Amygdala (tissue), 56 donors: Measurements from ENCODE around the gene IGSF3.
"Not testable (repeated sequence)": the region's sequence is repeated elsewhere in the genome, so short reads cannot be mapped to it uniquely, and the experiment has no call there.

Source experiments
- DNase-seq, 56 donors: peaks; one replicate each; lab custom pipeline; 2025; lab: John Stamatoyannopoulos, UW

The IGSF3 gene

DNA sequence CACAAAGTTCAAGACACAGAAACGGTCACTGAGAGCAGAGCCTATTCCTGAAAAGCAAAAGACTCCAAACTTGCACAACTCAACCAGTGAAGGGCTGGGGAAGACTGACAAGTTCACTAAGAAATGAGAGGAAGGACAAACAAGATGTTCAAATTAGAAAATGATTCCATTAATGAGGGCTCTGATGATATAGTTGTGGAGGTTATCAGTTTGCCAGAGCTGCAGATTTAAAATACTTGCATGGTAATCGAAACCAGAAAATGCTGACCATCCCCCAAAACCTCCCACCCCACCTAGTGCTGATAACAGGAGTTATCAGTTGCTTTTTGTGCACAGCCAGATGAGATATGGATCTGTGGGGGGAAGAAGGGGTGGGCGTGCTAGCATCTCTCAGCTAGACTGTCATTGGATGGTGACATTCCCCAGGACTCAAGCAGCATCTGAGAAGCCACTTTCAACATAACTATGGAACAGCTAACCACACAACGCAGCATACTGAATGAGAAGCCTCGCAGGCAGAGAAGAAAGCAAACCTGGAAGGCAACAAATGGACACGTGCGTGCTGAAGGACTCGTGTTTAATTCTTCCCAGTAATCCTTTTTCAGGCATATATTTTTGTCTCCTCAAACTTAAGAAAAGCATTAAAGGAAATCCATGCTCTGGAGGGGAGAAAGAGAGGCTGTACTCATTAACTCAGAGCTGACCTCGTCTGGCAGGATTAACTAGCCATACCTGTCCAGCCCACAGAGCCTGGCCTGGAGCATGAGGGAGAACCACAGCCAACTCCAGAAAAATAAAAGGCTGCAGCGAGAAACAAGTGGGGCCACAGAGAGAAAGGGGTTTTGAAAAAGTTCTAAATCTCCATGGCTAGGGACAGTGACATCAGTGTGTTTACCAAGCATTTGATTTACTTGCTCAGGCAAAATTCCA lies 35.3 kb downstream of the IGSF3 start:
- peak in 1 of 56 donors; percentile 12 for DNase-seq

DNA sequence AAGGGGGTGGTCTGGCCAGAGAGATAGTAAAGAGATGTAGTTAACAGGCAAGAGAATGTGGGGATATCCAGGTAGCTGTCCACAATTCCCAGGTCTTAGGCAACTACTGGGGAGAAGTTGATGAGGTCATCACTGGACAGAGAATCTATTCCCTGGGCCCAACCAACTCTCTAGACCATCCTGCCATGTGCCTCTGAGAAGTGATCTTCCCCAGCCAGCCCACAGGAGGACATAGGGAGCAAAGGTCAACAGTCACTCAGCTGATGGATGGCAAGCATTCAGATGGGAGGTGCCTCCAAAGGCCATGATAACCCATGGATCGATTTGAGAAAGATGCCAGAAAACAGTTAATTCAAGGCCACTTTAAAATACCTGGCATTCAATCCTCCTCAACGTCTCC lies 36.0 kb downstream of the IGSF3 start:
- not testable (repeated sequence) for DNase-seq

DNA sequence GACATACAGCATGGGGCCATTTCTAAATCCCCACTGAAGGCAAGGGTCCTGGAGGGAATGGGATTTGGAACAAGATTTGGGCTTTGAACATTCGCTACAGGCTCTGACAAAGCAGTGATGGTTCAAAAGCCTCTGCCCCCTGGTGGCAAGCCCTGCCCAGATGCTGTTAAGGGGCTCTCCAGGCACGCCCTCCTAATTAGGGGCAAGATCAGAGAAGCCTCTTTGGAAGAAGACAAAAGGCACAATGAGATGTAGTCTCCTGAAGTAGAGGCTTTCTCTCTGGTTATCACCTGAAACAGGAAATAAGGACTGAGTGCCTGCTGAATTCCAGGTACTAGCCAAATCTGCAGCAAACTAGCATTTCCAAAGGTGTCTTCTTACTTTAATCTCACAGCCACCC lies 37.5 kb downstream of the IGSF3 start:
- not testable (repeated sequence) for DNase-seq

DNA sequence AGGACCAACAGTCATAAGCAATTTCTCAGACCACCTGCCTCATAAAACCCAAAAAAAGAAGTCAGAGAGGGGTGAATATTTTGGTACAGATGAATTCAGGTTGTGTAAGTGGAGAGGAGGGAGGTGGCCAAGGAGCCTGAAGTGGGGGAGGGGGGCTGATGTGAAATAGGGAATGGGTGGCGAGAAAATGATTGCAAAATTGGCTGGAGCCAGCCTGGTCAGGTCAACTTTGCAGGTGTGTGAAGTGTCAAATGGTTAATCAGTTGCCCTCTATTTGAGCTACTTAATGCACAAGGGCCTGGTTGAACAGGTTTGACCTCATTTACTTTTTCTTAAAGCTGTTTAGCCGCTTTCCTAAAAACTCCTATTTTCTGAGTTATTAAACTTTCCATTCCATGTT lies 38.1 kb downstream of the IGSF3 start:
- DNase-seq: not testable (repeated sequence)

DNA sequence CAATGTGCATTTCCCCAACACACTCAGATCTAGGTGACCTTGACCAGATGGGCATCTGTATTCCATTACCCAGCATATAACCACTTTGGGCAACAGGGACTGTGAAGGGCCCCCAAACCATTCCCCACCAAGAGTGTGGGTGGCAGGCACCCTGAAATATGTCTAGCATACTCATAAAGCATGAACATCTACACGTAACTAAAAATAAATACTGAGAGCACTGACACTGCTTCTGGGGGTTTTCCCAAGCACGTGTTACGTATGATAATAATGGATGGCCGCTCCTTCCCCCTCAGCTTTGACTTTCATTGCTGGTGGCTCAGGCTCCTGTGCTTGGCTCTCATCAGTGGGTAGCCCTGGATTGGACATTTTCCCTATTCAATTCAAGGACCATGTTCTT lies 39.1 kb downstream of the IGSF3 start:
- DNase-seq: no peak

DNA sequence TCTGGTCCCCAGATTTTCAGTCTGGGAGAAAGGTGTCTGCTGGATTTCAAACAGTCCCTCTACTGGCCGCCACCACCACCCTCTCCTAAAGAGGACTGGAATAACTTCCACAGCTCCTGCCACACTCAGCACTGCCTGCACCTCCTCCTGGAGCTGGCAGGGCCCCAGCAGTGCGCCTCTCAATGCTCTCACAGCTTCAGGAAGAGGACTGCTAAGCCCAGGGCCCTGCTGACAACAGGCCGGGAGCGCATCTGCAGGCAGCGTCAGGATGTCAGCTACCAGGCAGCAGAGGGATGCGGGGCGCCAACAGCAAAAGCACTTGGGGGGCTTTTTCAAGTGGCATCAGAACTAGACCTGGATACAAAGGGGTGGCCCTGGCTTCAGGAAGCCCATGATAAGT lies 40.2 kb downstream of the IGSF3 start:
- peak in 2 of 56 donors; percentile 9 to 10 for DNase-seq

DNA sequence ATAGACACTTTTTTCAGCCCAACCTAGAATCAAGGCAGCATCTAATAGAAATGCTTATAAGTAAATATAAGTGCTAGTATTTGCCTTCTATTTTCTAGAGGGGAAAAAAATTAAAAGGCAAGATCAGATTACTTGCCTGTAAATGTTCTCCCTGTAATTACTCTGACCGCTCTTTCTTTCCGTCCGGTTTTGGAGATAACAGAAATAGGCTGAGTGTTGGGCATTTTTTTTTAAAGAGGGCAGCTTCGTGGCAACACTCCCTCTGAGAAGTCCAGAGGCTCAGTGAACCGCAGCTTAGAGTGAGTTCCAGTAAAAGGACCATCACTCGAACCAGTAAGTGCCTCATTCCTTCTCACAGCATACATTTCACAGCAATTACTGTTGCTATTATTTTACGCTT lies 40.6 kb downstream of the IGSF3 start:
- DNase-seq: not testable (repeated sequence)

DNA sequence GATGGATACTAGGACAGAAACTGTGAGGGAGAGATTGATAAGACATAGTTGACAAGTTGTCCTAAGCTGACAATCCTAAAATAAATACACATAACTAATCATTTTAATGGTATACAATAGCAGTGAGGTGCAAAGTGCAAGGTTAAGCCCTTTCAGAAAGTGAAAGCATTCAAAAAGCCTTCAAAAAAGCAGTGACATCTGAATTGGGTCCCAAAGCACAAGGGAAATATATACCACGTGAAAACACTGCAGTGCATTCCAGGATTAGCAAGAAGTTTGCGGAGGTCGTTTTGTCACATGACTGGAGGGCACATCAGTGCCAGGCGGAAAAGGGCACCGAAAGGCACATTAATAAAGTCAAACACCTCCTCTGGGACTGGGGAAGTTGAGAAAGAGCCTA lies 42.4 kb downstream of the IGSF3 start:
- DNase-seq: not testable (repeated sequence)

DNA sequence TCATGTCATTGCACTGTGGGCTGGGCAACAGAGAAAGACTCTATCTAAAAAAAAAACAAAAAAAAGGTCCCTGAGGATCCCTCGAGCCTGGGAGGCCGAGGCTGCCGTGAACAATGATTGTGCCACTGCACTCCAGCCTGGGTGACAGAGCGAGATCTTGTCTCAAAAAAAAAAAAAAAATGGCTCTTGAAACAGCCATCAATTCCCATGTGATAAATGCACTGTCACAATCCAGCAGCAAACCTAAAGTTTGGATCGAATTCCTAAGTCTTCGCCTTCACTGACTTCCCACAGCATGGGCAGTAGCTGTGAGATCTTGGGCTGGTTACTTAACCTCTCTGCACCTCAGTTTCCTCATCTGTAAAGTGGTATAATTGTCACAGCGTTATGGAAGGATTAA lies 43.5 kb downstream of the IGSF3 start:
- DNase-seq: no peak

DNA sequence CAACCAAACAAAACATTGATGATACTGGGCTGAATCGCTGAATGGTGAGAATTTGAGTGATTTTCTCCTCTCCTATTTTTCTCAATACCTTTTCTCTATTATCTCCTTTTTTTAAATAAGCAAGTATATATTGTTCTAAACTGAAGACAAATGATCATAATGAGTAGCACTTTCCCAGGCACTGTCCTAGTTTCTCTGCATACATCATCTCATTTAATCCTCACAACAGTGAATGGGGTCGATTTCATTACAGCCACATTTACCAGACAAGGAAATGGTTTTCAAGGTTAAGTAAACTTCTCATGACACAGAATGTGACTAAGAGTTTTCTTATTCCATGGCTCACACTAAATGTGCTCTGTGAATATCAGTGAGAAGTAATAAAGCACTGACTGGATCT lies 45.0 kb downstream of the IGSF3 start:
- DNase-seq: not testable (repeated sequence)

DNA sequence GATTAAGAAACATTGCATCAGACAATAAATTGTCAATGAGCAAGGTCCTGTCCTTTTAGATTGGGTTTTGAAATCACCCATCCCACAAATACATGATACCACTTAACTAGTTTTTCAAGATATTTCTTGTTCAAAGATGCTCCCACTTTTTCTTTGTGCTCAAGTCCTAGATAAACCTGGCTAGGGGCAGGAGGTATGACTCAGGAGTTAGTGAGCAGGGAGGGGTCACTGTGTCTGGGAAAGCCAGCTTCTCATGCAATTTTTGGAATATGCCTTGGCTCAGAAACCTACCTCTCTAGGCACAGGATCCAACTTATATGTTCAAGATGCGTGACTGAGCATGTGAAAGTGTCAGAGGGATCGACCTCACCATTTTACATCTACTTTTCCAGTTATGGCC lies 45.8 kb downstream of the IGSF3 start:
- not testable (repeated sequence) for DNase-seq

DNA sequence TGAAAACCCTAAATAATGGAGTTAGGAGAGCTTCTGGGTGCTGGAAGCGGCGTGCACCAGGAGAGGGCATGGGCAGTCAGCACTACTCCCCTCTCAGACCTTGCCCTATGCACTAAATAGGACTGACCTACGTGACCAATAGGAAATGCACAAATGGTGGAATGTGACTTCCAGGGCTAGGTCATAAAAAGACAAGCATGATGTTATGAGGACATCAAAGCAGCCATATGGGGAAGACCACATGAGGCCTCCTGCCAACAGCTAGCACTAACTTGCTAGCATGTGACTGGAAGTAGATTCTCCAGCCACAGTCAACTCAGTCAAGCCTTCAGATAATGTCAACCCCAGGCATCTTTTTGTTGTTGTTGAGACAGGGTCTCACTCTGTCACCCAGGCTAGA lies 47.1 kb downstream of the IGSF3 start:
- not testable (repeated sequence) for DNase-seq

DNA sequence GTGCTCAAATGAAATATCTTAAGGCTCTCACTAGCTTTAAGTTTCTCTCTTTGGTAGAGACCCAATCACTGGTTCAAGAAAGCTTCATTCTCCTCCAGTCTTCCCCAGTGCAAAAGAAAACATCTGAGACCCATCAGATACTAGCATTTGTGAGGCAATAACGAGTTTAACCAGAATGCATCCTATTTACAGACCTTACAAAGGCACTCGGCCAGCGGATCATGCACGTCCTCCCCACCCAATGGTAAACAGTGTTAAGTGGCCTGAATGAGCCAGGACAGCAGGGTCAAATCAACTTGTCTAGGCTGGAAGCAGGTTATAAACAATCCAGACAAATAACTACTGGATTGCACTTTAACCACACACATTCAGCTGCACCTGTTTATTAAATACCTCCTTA lies 48.4 kb downstream of the IGSF3 start:
- not testable (repeated sequence) for DNase-seq

DNA sequence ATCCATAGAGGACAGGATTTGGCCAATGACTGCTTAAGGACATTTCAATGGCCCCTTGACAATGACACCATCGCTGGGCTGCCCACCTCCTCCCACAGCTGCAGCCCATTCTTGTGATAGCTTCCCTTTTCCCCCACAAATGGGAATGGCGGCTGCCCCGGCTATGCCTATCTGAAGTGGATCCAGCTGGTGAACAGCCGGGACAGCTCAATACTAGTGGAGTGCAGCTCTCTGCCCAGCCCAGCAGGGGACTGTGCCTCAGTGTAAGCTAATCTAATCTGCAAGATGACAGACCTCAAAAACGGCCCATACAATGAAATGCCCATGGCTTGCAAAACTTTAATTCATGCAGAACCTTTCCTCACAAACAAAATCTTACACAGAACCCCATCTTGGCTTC lies 49.7 kb downstream of the IGSF3 start:
- DNase-seq: not testable (repeated sequence)

DNA sequence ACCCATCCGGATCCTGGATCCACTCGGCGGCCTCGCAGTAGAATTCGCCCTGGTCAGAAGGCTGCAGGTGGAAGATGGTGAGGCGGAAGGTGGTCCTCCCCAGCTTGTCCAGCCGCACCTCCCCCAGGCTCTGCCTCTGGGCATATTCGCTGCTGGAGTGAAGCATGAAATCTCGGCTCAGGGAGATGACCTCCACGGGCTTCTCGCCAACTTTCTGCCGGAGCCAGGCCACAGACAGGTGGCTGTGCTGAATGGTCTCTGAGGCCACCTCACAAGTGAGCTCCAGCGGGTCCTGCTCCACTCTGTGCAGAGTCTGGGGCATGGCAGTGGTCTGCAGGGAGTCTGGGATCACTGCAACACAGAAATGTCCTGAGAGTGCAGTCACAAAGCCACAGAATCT lies 53.7 kb downstream of the IGSF3 start:
- DNase-seq: not testable (repeated sequence)

DNA sequence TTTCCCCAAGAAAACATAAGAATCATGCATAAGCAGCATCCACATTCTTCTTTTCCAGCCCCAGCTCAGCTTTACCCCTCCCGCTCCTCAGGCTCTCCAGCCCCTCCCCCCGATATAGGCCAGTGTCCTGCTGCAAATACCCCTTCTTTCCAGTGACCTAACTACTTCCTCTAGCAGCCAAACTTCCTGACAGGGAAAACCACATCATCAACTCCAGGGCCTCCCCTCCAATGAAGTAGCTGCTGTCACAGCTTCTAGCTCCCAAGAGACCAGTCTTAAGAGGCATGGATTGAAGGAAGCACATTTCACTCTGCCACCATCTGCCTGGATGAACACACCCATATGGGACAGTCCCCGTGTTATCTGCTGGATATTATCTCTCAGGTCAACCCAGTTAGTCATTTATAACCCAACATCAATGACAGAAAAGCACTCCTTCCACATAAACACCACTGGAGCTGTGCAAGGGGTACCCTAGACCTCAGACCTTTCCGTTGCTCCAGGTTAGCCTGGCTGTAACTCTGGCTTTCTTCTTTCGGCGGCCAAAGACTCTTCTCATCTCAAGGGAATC lies 57.6 kb downstream of the IGSF3 start:
- not testable (repeated sequence) for DNase-seq

DNA sequence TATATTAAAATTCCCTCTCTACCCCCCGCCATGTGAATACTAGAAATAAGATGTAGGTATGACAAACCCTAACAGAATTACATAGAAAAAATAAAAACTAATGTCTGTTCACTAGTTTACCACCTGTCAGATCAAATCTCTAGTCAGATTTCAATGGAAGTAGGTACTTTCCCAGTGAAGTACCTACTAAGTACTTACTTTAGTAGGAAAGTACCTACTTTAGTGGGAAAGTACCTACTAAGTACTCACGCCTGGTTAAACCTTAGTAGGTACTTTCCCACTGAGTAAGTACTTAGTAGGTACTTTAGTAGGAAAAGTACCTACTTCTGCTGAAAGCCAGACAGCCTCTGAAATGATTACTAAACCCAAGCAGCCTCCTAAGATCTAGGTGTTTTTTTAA lies 58.7 kb downstream of the IGSF3 start:
- DNase-seq: not testable (repeated sequence)

DNA sequence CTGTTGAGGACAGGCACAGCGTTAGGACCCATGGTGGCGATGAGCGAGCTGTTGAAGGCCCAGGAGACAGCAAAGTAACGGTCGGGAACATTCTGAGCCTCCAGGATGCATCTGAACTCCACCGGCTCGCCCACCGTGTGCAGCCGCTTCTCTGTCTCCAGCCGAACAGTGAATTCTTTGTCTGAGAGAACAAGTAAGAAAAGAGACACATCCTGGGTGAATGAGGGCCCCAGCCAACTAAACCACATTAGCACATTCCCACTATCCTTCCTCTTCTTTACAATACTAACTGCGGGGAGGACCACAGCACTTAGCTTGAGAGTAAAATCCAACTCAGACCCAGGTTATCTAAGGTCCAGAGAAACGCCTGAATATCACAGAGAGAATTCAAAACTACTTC lies 59.4 kb downstream of the IGSF3 start:
- not testable (repeated sequence) for DNase-seq

DNA sequence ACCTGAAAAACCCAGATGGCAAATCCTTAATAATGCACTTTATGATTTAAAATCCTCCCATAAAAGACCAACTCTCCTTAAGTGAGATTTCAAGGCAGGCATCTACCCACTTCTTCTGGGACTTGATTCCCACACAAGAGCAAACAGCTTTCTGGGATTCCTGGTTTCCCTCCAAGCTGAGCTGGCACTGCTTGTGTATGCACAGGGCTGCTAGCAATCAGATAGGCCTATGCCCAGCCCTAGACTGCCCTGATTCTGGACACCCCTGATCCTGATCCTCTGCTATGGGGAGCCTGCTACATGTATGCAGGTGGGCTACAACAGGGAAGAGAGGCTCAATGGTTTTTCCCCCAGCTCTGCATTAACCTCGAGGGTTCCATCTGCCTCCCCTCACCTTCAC lies 60.1 kb downstream of the IGSF3 start:
- not testable (repeated sequence) for DNase-seq

DNA sequence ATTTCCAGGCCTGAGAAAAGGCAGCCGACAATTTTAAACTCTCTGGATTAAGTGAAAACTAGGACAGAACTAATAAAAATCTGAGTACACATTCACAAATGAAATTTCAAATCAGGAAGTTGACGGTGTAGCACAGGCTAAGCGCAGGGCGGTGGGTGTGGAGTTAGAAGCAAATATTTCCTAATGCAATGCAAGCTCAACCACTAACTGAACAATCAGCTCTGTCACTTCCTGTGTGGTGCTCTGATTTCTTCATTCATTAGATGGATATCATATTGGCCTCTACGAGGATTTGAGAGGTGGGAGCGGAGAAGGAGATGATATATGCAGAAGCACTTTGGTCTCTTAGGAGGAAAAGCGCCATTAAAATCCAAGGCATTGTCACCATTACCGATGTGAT lies 61.5 kb downstream of the IGSF3 start:
- DNase-seq: not testable (repeated sequence)

DNA sequence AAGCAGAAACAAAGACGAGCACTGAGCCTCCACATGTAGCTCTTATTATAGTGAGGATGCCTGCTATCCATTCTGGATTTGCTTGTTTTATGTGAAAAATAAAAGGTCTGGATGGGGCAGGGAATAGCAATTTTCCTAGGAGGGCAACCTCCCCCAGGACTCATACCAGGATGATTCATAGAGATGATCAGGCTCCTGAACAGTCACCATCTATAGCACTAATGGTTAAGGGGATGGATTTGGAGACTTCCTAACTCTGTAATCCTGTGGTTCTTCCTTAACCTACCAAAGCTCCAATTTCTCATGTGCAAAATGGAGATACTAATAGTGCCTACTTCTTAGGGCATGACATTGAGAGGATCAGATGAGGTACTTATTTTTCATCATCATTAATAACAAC lies 62.2 kb downstream of the IGSF3 start:
- DNase-seq: no peak

DNA sequence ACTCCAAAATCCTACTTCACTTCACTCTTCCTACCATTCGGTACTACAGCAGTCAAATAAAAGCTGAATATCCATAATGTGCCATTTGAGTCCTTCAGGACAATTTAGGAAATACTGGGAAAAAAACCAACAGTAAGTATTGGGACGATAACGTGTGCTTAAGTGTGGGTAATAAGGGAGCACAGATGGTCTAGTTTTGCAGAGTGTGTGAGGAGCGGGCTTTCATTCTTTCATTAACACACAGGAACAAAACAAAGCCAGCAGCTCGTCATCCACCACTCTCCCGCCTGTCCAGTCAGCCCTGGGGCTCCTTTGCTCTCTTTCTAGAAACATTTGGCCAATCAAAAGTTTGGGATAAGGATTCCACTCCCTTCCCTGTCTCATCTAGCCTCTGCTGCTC lies 63.1 kb downstream of the IGSF3 start:
- not testable (repeated sequence) for DNase-seq
